HG02678 (cell line): Measurements from ENCODE around the gene RCVRN.

Source experiments
- ATAC-seq: cut with Tn5 transposase; IDR thresholded peaks from one replicate; pipeline ENCODE4 v1.9.1; 2021; ENCODE audit warnings: mild to moderate bottlenecking, moderate library complexity; ENCODE audit not compliant: unreplicated experiment

Gene RCVRN

GRCh38 chr17:9905078-9905415 lies at the start of gene RCVRN:
Gene RCVRN (minus strand): TSS chr17:9905271. CDS start chr17:9905180, 91 bp downstream.
- ATAC-seq, result no peak

GRCh38 chr17:9953492-9953891 lies 48.4 kb upstream of the RCVRN start:
- ATAC-seq, result no peak

GRCh38 chr17:9951803-9952202 lies 46.7 kb upstream of the RCVRN start:
- no peak for ATAC-seq

- no peak for ATAC-seq
Measured at GRCh38 chr17:9948928-9949327, 43.9 kb upstream of the RCVRN start.

GRCh38 chr17:9944704-9945103 lies 39.6 kb upstream of the RCVRN start:
- no peak for ATAC-seq

GRCh38 chr17:9943343-9943742 lies 38.3 kb upstream of the RCVRN start:
- ATAC-seq, result no peak

- no peak for ATAC-seq
Measured at GRCh38 chr17:9942885-9943284, 37.8 kb upstream of the RCVRN start.

GRCh38 chr17:9941305-9941704 lies 36.2 kb upstream of the RCVRN start:
- no peak for ATAC-seq

GRCh38 chr17:9940841-9941240 lies 35.8 kb upstream of the RCVRN start:
- ATAC-seq, result no peak

GRCh38 chr17:9938764-9939163 lies 33.7 kb upstream of the RCVRN start:
- no peak for ATAC-seq

- ATAC-seq, result no peak
Measured at GRCh38 chr17:9937901-9938300, 32.8 kb upstream of the RCVRN start.

GRCh38 chr17:9937241-9937761 lies 32.2 kb upstream of the RCVRN start:
- ATAC-seq, result no peak

- no peak for ATAC-seq
Measured at GRCh38 chr17:9936095-9936494, 31.0 kb upstream of the RCVRN start.

- ATAC-seq, result no peak
Measured at GRCh38 chr17:9935408-9935807, 30.3 kb upstream of the RCVRN start.

- ATAC-seq, result no peak
Measured at GRCh38 chr17:9934331-9934730, 29.3 kb upstream of the RCVRN start.

GRCh38 chr17:9932491-9932890 lies 27.4 kb upstream of the RCVRN start:
- no peak for ATAC-seq

GRCh38 chr17:9931144-9931741 lies 26.2 kb upstream of the RCVRN start:
- no peak for ATAC-seq

- ATAC-seq, result no peak
Measured at GRCh38 chr17:9929871-9930270, 24.8 kb upstream of the RCVRN start.

- ATAC-seq, result no peak
Measured at GRCh38 chr17:9928601-9929333, 23.7 kb upstream of the RCVRN start.

- no peak for ATAC-seq
Measured at GRCh38 chr17:9926150-9926804, 21.2 kb upstream of the RCVRN start.

GRCh38 chr17:9925457-9925856 lies 20.4 kb upstream of the RCVRN start:
- ATAC-seq, result no peak

GRCh38 chr17:9924735-9925191 lies 19.7 kb upstream of the RCVRN start:
- ATAC-seq, result peak; percentile 66
